ENCODE data around the gene ACOT7. TPM values are rescaled to one million over a fixed set of nuclear protein-coding genes. Genes with fewer than 3 reads are reported as not detected.

The ACOT7 gene
- total RNA-seq, 6 donors from 2014 or later = 8.2 to 33.4 (median 26.5) TPM

GRCh38 chr1:6261615-6261995 is 132.0 kb downstream of the ACOT7 start:
- ATAC-seq (ENCODE audit: low FRiP score in 2 of 2) (no peak), DNase-seq (peak in 1 of 2 donors; percentile 74)
- no peak for TF ChIP-seq CTCF (IDR thresholded peaks at IDR 0.05)
- TF ChIP-seq POLR2AphosphoS5 (IDR thresholded peaks at IDR 0.05) = no peak
- no peak for TF ChIP-seq EP300 (IDR thresholded peaks at IDR 0.05)
- Histone ChIP-seq H3K36me3 (no peaks in the 10 kb centered on the region), H3K4me3 (peak overlapping the region in 3 of 4 donors; percentile 63 to 77 (median 70)), H3K4me1 (peaks cover 22 to 28% (median 25%) of the 10 kb centered on the region in 4 donors), H3K27me3 (peaks cover 0 to 9% (median 5%) of the 10 kb centered on the region in 4 donors), H3K9me3 (no peaks in the 10 kb centered on the region), H3K27ac (peak overlapping the region; percentile 52 to 82 (median 70))
- WGBS, 2 donors = 7 to 10% methylated on average over 5 to 11 of the region's 15 CpGs

- TF ChIP-seq POLR2A (IDR thresholded peaks at IDR 0.05) = no peak
- no peak for TF ChIP-seq POLR2AphosphoS5 (IDR thresholded peaks at IDR 0.05)
- TF ChIP-seq EP300 (IDR thresholded peaks at IDR 0.05) = no peak
- no peak for TF ChIP-seq CTCF (IDR thresholded peaks at IDR 0.05)
- peak within 1 kb of the TSS; percentile 50 to 77 (median 66) for H3K4me3 ChIP-seq
- DNase-seq (peak in 1 of 2 donors; percentile 93), ATAC-seq (ENCODE audit: low FRiP score in 2 of 2) (peak in 1 of 2 donors; percentile 75)
- H3K36me3 ChIP-seq = no peaks in the 10 kb centered on the region
- WGBS, 2 donors = 0 to 3% methylated on average over 3 to 32 of the region's 78 CpGs
- H3K27me3 ChIP-seq = peaks cover 0 to 9% (median 5%) of the 10 kb centered on the region in 4 donors
- peak within 1 kb of the TSS; percentile 52 to 85 (median 70) for H3K27ac ChIP-seq
- no peaks in the 10 kb centered on the region for H3K9me3 ChIP-seq
- H3K4me1 ChIP-seq = peaks cover 22 to 28% (median 25%) of the 10 kb centered on the region in 4 donors
These were observed 132.5 kb downstream of the ACOT7 start, which contains the start of gene GPR153 for GRCh38 chr1:6260961-6261614. Gene GPR153, minus strand, starts transcription at chr1:6261098. Its CDS starts 6,193 bp downstream, at chr1:6254905.

GRCh38 chr1:6260433-6260934 is 133.1 kb downstream of the ACOT7 start:
- WGBS, 2 donors = 0 to 2% methylated on average over 8 to 11 of the region's 61 CpGs
- Histone ChIP-seq H3K4me1 (peaks cover 22 to 28% (median 25%) of the 10 kb centered on the region in 4 donors), H3K27me3 (peaks cover 0 to 9% (median 5%) of the 10 kb centered on the region in 4 donors), H3K36me3 (no peaks in the 10 kb centered on the region), H3K4me3 (peak overlapping the region; percentile 30 to 77 (median 66)), H3K9me3 (no peaks in the 10 kb centered on the region), H3K27ac (peak overlapping the region in 3 of 4 donors; percentile 48 to 85 (median 67))
- DNase-seq (no peak), ATAC-seq (ENCODE audit: low FRiP score in 2 of 2) (peak in 1 of 2 donors; percentile 43)
- TF ChIP-seq EP300 (IDR thresholded peaks at IDR 0.05) = no peak
- TF ChIP-seq CTCF (IDR thresholded peaks at IDR 0.05) = no peak
- TF ChIP-seq POLR2AphosphoS5 (IDR thresholded peaks at IDR 0.05) = no peak
- TF ChIP-seq POLR2A (IDR thresholded peaks at IDR 0.05) = no peak

- Histone ChIP-seq H3K36me3 (no peaks in the 10 kb centered on the region), H3K4me3 (peak overlapping the region; percentile 14 to 77 (median 66)), H3K4me1 (peaks cover 21 to 28% (median 24%) of the 10 kb centered on the region in 4 donors), H3K27me3 (peaks cover 0 to 9% (median 5%) of the 10 kb centered on the region in 4 donors), H3K27ac (peak overlapping the region in 3 of 4 donors; percentile 48 to 85 (median 67)), H3K9me3 (no peaks in the 10 kb centered on the region)
- 10 to 26% methylated on average over 5 to 38 of the region's 46 CpGs for WGBS, 2 donors
- TF ChIP-seq EP300 (IDR thresholded peaks at IDR 0.05) (no peak), POLR2A (IDR thresholded peaks at IDR 0.05) (no peak), CTCF (IDR thresholded peaks at IDR 0.05) (peak in 1 of 6 experiments; percentile 28)
- DNase-seq = peak; percentile 79 to 97
- peak in 1 of 2 donors; percentile 85 for ATAC-seq (ENCODE audit: low FRiP score in 2 of 2)
These were observed 133.8 kb downstream of the ACOT7 start for GRCh38 chr1:6259491-6260362.
